Type B pancreatic cell (in vitro differentiated cells): ENCODE data around the gene RPA1. TPM values are rescaled to one million over a fixed set of nuclear protein-coding genes. Genes with fewer than 3 reads are reported as not detected.

Source experiments
- DNase-seq: peaks from one replicate; pipeline ENCODE4 v3.0.0; 2021; ENCODE audit warnings: mixed read lengths; ENCODE audit not compliant: unreplicated experiment; ENCODE audit errors: extremely low spot score
- H3K27ac Mint-ChIP-seq: 2 replicates; pipeline ENCODE4 v1.8.0; 2021; ENCODE audit warnings: mild to moderate bottlenecking, mixed read lengths
- H3K27me3 Mint-ChIP-seq: 2 replicates; pipeline ENCODE4 v1.8.0; 2021; ENCODE audit warnings: mixed read lengths
- H3K36me3 Mint-ChIP-seq: 2 replicates; pipeline ENCODE4 v1.8.0; 2021; ENCODE audit warnings: mixed read lengths
- H3K4me1 Mint-ChIP-seq: one replicate; pipeline ENCODE4 v1.8.0; 2021; ENCODE audit warnings: mixed read lengths; ENCODE audit not compliant: unreplicated experiment
- H3K4me3 Mint-ChIP-seq: 2 replicates; pipeline ENCODE4 v1.8.0; 2021; ENCODE audit warnings: mild to moderate bottlenecking, mixed read lengths
- H3K9me3 Mint-ChIP-seq: 2 replicates; pipeline ENCODE4 v1.8.0; 2021; ENCODE audit warnings: mixed read lengths
- long read RNA-seq: library from polyadenylated mRNA; unstranded; transcript quantifications from one replicate; pipeline ENCODE4 v2.0.0, GENCODE V29; 2020
- total RNA-seq: library from RNA; stranded (reverse); gene quantifications from 2 replicates; pipeline ENCODE4 v1.2.1, GENCODE V29; 2021; ENCODE audit warnings: low replicate concordance
- TF ChIP-seq, protein P1 (sequence below): fragments of 200-600 bp; sonication (generic); conservative IDR thresholded peaks from 2 replicates; pipeline ENCODE4 v1.5.0; 2021; ENCODE audit warnings: antibody characterized with exemption, mild to moderate bottlenecking

RPA1 gene
- 91.5 and 129 TPM in 2 replicates for total RNA-seq
- long read RNA-seq, full-length matches to known transcripts = 177 of 210 reads
- long read RNA-seq, partial matches to known transcripts = 21 of 210 reads
- long read RNA-seq, other reads (novel, unspliced or antisense) = 12 of 210 reads

DNA sequence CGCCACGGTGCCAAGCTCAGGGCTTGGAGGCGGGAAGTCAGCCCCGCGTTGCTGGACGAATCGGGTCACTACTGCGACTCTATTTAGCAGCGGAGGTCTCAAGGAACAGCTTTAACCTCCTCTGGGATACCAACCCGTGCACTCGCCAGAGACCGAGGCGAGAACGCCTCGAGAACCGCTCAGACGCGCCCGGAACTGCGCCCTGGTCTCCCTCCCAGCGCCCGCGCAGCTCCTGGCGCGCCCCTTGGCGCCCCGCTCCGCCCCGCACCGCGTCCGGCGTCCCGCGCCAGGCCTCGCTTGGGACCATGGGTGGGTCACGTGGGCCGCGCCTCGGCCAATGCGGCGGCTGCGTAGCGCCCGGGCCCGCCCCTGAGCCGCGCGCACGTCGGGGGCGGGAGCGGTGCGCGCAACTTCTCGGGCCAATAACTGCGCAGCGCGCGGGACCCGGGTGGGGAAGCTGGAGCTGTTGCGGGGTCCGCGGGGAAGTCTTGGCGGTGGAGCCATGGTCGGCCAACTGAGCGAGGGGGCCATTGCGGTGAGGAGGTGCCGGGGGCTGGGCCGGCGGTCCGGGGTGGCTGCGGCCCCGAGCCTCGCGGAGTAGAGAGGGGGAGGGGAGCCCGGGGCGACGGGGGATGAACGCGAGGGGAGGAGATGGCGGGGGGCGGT, at the start of gene RPA1, which contains the start of gene SMYD4:
TSS of gene RPA1 (plus strand) at position 414 of the 666 bp plus-strand sequence. CDS start at position 503, 89 bp downstream.
TSS of gene SMYD4 (minus strand) at position 311 of the 666 bp plus-strand sequence. CDS start 1,908 bp downstream, outside the sequence.
- H3K27me3 Mint-ChIP-seq = no peaks in the 10 kb centered on the region
- peaks cover 24% of the 10 kb centered on the region for H3K4me1 Mint-ChIP-seq
- peak within 1 kb of the TSS; percentile 96 for H3K4me3 Mint-ChIP-seq
- peak; percentile 91 for DNase-seq
- TF ChIP-seq, protein P1, sequence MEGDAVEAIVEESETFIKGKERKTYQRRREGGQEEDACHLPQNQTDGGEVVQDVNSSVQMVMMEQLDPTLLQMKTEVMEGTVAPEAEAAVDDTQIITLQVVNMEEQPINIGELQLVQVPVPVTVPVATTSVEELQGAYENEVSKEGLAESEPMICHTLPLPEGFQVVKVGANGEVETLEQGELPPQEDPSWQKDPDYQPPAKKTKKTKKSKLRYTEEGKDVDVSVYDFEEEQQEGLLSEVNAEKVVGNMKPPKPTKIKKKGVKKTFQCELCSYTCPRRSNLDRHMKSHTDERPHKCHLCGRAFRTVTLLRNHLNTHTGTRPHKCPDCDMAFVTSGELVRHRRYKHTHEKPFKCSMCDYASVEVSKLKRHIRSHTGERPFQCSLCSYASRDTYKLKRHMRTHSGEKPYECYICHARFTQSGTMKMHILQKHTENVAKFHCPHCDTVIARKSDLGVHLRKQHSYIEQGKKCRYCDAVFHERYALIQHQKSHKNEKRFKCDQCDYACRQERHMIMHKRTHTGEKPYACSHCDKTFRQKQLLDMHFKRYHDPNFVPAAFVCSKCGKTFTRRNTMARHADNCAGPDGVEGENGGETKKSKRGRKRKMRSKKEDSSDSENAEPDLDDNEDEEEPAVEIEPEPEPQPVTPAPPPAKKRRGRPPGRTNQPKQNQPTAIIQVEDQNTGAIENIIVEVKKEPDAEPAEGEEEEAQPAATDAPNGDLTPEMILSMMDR = no peak
- H3K36me3 Mint-ChIP-seq = peaks cover 21% of the 10 kb centered on the region
- H3K9me3 Mint-ChIP-seq = no peaks in the 10 kb centered on the region
- H3K27ac Mint-ChIP-seq = peak within 1 kb of the TSS; percentile 92

DNA sequence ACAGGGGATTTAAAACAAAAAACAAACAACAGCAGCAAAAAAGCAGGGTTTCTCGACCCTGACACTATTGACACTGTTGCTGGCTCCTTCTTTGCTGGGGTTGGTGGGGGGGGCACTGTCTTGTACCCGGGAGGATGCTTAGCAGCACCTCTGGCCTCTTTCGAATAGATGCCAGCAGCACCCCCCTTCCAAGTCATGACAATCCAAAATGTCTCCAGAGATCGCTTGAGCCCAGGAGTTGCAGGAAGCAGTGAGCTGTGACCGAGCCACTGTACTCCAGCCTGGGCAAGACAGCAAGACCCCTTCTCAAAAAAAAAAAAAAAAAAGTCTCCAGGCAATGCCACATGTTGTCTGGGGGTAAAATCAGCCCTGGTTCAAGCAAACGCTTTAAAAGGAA, 47.6 kb upstream of the RPA1 start:
- H3K27me3 Mint-ChIP-seq = no peaks in the 10 kb centered on the region
- no peak overlapping the region for H3K4me3 Mint-ChIP-seq
- H3K9me3 Mint-ChIP-seq = no peaks in the 10 kb centered on the region
- no peak overlapping the region for H3K27ac Mint-ChIP-seq
- H3K4me1 Mint-ChIP-seq = peaks cover 11% of the 10 kb centered on the region
- peaks cover 21% of the 10 kb centered on the region for H3K36me3 Mint-ChIP-seq
- no peak for DNase-seq
- TF ChIP-seq, protein P1 = no peak

DNA sequence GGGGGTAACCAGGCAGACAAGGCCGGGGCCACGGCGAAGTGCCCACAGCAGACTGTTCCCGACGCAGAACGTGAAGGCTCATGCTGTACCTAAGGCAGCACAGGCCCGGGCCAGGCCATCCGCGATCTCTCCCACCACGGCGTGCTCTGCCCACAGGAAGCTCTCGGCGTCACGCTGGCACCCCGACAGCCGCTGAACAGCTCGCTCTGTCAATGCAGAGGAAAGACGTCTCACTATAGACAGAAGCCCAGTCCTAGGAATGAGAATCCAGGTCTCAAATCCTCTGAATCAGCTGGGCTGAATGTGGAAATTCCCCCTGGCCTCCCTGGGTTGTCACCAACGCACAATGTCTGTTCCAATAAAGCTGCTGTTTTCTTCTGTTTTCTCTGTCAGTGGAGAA, 46.5 kb upstream of the RPA1 start:
- H3K4me3 Mint-ChIP-seq = no peak overlapping the region
- no peaks in the 10 kb centered on the region for H3K27me3 Mint-ChIP-seq
- TF ChIP-seq, protein P1 = no peak
- H3K27ac Mint-ChIP-seq = peak overlapping the region; percentile 78
- H3K4me1 Mint-ChIP-seq = peaks cover 11% of the 10 kb centered on the region
- H3K36me3 Mint-ChIP-seq = peaks cover 26% of the 10 kb centered on the region
- no peak for DNase-seq
- no peaks in the 10 kb centered on the region for H3K9me3 Mint-ChIP-seq

DNA sequence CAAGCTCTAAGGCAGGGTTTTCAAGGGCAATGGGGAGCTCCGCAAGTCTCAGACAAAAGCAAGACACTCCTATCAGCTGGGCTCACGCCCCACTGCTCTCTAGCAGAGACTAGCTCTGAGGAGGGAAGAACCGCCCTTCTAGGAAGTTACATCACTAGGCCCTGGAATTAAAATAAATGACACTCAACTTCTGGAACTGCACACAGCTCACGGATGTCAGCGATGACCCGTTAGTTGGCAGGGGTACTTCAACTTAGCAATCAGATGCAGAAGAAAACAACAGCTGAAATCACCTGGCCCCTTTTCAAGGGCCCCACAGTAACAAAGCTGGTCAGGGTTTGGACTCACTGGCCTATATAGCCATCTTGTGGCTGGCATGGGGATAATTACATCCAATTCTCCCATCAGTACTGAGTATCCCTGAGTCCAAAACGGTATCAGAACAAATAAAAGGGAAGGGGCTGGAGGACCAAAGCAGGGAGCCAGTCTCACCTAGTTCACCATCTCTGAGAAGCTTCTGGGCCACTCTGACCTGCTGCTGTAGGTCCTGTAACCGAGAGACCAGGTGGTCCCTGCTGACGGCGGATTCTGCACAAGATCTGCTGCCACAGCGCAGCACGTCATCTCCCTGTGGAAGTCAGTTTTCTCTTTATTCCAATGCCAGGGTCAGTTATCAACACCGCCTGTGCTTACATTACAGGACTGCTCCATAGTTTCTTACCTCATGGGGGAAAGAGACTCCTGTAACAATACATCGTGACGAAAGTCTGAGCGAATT, 45.8 kb upstream of the RPA1 start:
- TF ChIP-seq, protein P1 = peak; percentile 76
- no peaks in the 10 kb centered on the region for H3K27me3 Mint-ChIP-seq
- no peak for DNase-seq
- H3K9me3 Mint-ChIP-seq = no peaks in the 10 kb centered on the region
- peaks cover 11% of the 10 kb centered on the region for H3K4me1 Mint-ChIP-seq
- H3K4me3 Mint-ChIP-seq = no peak overlapping the region
- peak overlapping the region; percentile 78 for H3K27ac Mint-ChIP-seq
- peaks cover 26% of the 10 kb centered on the region for H3K36me3 Mint-ChIP-seq

DNA sequence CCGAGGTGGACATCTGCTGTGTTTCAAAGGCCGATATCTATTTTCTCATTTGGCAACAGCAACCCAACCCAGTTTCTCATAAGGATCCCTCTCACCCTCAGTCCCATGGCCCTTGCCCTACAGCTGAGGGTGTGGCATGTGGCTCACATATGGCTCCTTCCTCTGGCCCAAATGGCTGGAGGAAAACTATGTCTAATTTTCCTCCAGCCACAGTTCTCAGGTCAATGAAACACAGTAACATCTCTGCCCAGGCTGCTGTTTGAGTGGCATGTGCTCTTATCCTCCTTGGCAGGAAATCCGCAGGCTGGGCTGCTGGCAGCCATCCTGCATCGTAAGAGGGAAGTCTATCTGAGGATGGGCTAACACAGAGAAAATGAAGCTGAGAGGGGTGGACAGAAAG, 43.9 kb upstream of the RPA1 start:
- no peak for DNase-seq
- peaks cover 11% of the 10 kb centered on the region for H3K4me1 Mint-ChIP-seq
- TF ChIP-seq, protein P1 = no peak
- H3K27ac Mint-ChIP-seq = peak overlapping the region; percentile 18
- H3K9me3 Mint-ChIP-seq = no peaks in the 10 kb centered on the region
- H3K36me3 Mint-ChIP-seq = peaks cover 26% of the 10 kb centered on the region
- no peaks in the 10 kb centered on the region for H3K27me3 Mint-ChIP-seq
- no peak overlapping the region for H3K4me3 Mint-ChIP-seq
